Activated T-helper 17 cell treated with anti-CD3 and anti-CD28 coated beads, Interleukin-2, amount 50 U/mL, for 72 hours (primary cell): Measurements from ENCODE around the gene STH. TPM values are rescaled to one million over a fixed set of nuclear protein-coding genes. Genes with fewer than 3 reads are reported as not detected.

Experiments used
- ATAC-seq: fragments of 150-1000 bp; cut with Tn5 transposase; replicated peaks from 2 replicates; pipeline ENCODE4 v1.10.0; 2021; ENCODE audit warnings: mild to moderate bottlenecking, moderate library complexity
- H3K27ac Mint-ChIP-seq: one replicate; pipeline ENCODE4 v1.8.0; 2022; ENCODE audit warnings: mixed read lengths
- H3K27me3 Mint-ChIP-seq: one replicate; pipeline ENCODE4 v1.8.0; 2022; ENCODE audit warnings: mixed read lengths
- H3K36me3 Mint-ChIP-seq: one replicate; pipeline ENCODE4 v1.8.0; 2022; ENCODE audit warnings: low read depth, mild to moderate bottlenecking, mixed read lengths
- H3K4me1 Mint-ChIP-seq: one replicate; pipeline ENCODE4 v1.8.0; 2022; ENCODE audit warnings: mixed read lengths
- H3K4me3 Mint-ChIP-seq: one replicate; pipeline ENCODE4 v1.8.0; 2022; ENCODE audit warnings: mild to moderate bottlenecking, mixed read lengths
- H3K9me3 Mint-ChIP-seq: one replicate; pipeline ENCODE4 v1.8.0; 2022; ENCODE audit warnings: mixed read lengths
- total RNA-seq, 2 donors: library from RNA; stranded (reverse); gene quantifications; one replicate each; pipeline ENCODE4 v1.2.3, GENCODE V29; 2022

STH gene
- total RNA-seq, 2 donors from 2014 or later, result not detected

DNA sequence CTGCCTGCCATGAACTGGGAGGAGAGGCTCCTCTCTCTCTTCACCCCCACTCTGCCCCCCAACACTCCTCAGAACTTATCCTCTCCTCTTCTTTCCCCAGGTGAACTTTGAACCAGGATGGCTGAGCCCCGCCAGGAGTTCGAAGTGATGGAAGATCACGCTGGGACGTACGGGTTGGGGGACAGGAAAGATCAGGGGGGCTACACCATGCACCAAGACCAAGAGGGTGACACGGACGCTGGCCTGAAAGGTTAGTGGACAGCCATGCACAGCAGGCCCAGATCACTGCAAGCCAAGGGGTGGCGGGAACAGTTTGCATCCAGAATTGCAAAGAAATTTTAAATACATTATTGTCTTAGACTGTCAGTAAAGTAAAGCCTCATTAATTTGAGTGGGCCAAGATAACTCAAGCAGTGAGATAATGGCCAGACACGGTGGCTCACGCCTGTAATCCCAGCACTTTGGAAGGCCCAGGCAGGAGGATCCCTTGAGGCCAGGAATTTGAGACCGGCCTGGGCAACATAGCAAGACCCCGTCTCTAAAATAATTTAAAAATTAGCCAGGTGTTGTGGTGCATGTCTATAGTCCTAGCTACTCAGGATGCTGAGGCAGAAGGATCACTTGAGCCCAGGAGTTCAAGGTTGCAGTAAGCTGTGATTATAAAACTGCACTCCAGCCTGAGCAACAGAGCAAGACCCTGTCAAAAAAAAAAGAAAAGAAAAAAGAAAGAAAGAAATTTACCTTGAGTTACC is 36.7 kb upstream of the STH start:
- H3K27ac Mint-ChIP-seq, result no peak overlapping the region
- ATAC-seq, result no peak

DNA sequence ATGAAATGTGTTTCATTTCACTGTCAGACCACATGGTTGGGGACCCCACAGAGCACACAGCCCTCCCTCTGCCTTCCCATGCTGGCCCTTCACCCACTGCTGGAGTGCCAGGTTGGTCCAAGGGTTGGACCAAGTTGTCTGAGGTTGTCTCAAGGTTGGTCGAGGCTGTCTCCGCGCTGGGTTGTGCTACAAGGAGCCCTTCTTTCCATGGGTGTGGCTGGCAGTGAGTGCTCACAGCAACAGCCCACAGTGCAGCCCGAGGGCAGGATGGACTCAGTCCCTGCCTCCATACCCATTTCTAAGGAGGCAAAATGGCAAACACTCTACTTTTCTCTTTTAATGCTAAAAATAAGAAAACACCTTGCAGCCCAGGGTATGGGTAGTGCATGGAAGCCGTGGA is 35.8 kb upstream of the STH start:
- H3K36me3 Mint-ChIP-seq, result no peaks in the 10 kb centered on the region
- peaks cover 5% of the 10 kb centered on the region for H3K27me3 Mint-ChIP-seq
- ATAC-seq, result no peak
- no peak overlapping the region for H3K27ac Mint-ChIP-seq
- H3K9me3 Mint-ChIP-seq, result no peaks in the 10 kb centered on the region
- no peak overlapping the region for H3K4me3 Mint-ChIP-seq
- no peaks in the 10 kb centered on the region for H3K4me1 Mint-ChIP-seq

More for the DNA sequence above, 36.7 kb upstream of the STH start:
- Mint-ChIP-seq H3K4me3 (no peak overlapping the region), H3K9me3 (no peaks in the 10 kb centered on the region), H3K36me3 (no peaks in the 10 kb centered on the region), H3K27me3 (no peaks in the 10 kb centered on the region), H3K4me1 (no peaks in the 10 kb centered on the region)

DNA sequence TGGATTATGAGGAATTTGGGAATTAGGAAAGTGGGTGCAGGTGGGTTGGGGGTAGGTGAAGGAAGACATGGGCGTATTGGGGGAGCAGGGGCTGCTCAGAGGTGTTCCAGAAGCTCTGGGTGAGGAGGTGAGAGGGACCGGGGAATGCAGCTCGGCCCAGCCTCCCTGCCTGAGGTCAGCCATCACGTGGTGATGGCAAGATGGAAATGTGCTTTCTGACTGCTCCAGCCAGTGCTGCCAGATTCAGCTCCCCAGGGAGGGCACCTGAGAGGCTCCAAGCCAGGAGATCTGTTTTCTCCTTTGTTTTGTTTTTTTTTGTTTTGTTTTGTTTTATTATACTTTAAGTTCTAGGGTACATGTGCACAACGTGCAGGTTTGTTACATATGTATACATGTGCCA is 35.2 kb upstream of the STH start:
- Mint-ChIP-seq H3K4me3 (no peak overlapping the region), H3K9me3 (no peaks in the 10 kb centered on the region), H3K36me3 (no peaks in the 10 kb centered on the region), H3K27me3 (peaks cover 5% of the 10 kb centered on the region), H3K27ac (no peak overlapping the region), H3K4me1 (no peaks in the 10 kb centered on the region)
- no peak for ATAC-seq

DNA sequence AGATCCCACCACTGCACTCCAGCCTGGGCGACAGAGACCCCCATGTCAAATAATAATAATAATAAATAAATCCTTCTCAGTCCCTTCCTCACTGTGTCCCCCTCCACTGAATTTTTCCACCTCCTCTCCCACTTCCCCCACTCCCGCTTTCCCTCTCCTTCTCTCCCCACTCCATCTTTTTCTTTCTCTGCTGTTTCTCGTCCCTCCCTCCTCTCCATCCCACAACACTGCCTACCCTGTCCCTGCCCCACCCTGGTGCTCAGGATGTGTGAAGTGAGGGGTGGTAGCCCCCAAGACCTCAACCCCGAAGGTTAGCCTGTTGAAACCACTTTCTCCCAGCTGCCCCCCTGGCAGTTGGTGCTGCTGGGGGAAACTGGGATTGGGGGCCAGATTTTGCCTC is 34.4 kb upstream of the STH start:
- no peaks in the 10 kb centered on the region for H3K4me1 Mint-ChIP-seq
- H3K27ac Mint-ChIP-seq, result no peak overlapping the region
- no peak overlapping the region for H3K4me3 Mint-ChIP-seq
- peaks cover 7% of the 10 kb centered on the region for H3K27me3 Mint-ChIP-seq
- H3K36me3 Mint-ChIP-seq, result no peaks in the 10 kb centered on the region
- ATAC-seq, result no peak
- H3K9me3 Mint-ChIP-seq, result no peaks in the 10 kb centered on the region

DNA sequence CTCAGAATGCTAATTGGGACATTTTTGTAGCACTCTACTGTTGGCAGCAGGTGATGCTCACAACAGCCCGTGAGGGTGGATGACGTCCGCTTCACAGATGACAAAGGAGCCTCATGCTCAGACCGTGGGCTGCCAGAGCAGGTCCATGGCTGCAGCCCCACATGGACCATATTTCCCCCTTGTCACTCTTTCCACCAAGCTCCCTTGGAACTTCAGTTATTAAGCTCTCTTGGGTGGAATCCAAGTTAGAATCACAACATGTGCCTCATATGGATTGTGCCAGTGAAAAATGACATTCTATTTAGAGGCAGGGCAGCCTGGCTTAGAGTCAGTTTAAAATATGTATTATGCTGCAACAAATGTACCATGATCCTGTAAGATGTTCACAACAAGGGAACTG is 33.2 kb upstream of the STH start:
- Mint-ChIP-seq H3K36me3 (no peaks in the 10 kb centered on the region), H3K4me3 (no peak overlapping the region), H3K4me1 (no peaks in the 10 kb centered on the region), H3K27me3 (peaks cover 11% of the 10 kb centered on the region), H3K27ac (no peak overlapping the region), H3K9me3 (no peaks in the 10 kb centered on the region)
- no peak for ATAC-seq

DNA sequence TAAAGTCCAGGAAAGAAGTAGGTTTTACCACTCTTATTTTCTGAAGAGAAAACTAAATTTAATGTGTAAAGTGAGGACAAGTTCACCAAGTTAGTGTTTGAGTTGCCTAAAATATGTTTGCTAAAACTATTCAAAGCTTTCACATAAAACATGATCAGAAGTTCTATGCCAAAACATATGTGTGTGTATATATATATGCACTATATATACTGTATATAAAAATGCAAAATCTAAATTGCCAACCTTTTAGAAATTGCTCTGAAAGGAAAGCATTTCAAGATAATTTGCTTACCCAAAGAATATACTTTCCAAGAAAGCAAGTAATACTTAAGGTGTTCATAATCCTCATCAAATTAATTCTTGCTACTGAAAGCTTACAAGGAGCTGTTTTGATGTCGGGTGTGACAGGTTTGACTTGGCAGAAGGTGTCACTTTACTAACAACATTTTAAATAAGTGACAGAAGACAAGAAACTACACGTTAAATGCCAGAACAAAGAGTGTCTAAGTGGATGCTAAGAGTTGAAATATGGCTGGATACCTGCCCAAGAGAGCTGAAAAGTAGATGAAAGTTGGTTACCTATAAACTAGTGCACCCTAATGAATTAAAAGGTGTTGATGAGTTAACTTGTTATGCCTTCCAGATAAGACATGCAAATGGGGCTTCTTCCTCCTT is 32.3 kb upstream of the STH start:
- H3K36me3 Mint-ChIP-seq, result no peaks in the 10 kb centered on the region
- H3K27ac Mint-ChIP-seq, result no peak overlapping the region
- no peak for ATAC-seq
- no peak overlapping the region for H3K4me3 Mint-ChIP-seq
- peaks cover 11% of the 10 kb centered on the region for H3K27me3 Mint-ChIP-seq
- no peaks in the 10 kb centered on the region for H3K9me3 Mint-ChIP-seq
- H3K4me1 Mint-ChIP-seq, result no peaks in the 10 kb centered on the region

DNA sequence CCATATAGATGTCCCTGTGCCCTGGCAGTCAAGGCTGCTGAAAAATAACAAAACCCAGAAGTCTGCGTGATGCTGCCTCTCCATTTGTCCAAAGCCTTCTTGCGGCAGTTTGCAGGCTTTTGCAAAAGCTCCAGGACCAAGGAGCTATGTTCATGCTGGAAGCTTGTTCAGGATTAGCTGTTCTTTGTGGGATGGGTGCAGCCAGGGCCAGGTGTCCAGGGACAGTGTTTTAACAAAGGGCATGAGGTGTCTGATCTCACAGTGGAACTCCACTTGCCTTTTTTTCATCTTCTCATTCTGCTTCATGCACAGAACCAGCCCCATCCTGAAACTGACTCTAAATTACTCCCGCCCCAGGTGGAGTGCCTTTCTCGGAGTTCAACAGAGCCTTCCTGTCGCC is 31.7 kb upstream of the STH start:
- Mint-ChIP-seq H3K4me3 (no peak overlapping the region), H3K9me3 (peaks cover 2% of the 10 kb centered on the region), H3K36me3 (no peaks in the 10 kb centered on the region)

DNA sequence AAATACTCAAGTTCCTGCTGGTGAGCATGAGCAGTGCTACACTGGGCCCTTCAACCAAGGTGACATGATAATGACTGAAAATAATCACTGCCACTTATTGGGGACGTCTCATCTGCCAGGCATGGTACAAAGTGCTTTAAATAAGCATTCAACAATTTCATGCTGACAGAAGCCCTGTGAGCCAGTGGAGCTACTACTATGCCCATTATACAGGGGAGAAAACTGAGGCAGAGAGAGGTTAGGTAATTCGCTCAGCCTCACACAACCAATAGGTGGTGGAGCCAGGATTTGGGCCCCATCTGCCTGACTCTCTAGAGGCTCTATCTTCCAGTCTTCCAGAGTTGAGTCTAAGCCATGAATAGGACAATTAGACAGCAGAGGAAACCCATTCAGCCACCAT is 30.3 kb upstream of the STH start:
- Mint-ChIP-seq H3K4me1 (no peaks in the 10 kb centered on the region), H3K4me3 (no peak overlapping the region), H3K9me3 (peaks cover 5% of the 10 kb centered on the region), H3K27ac (no peak overlapping the region), H3K36me3 (no peaks in the 10 kb centered on the region), H3K27me3 (peaks cover 11% of the 10 kb centered on the region)
- ATAC-seq, result no peak

More for the DNA sequence above, 31.7 kb upstream of the STH start:
- Mint-ChIP-seq H3K4me1 (no peaks in the 10 kb centered on the region), H3K27ac (no peak overlapping the region), H3K27me3 (peaks cover 11% of the 10 kb centered on the region)
- no peak for ATAC-seq

DNA sequence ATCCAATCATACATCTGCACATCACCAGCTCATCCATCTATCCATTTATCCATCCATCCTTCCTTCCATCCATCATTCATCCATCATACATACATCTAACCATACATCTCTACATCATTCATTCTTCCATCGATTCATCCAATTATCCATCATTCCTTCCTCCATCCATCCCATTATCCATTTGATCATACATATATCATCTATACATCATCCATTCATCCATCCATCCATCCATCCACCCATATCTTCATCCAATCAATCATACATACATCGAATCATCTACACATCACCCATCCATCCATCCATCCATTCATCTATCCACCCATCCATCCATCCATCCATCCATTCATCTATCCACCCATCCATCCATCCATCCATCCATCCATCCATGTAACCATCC is 29.3 kb upstream of the STH start:
- no peak overlapping the region for H3K27ac Mint-ChIP-seq
- H3K9me3 Mint-ChIP-seq, result peaks cover 5% of the 10 kb centered on the region
- no peak overlapping the region for H3K4me3 Mint-ChIP-seq
- peaks cover 11% of the 10 kb centered on the region for H3K27me3 Mint-ChIP-seq
- no peak for ATAC-seq
- H3K36me3 Mint-ChIP-seq, result no peaks in the 10 kb centered on the region
- H3K4me1 Mint-ChIP-seq, result no peaks in the 10 kb centered on the region

DNA sequence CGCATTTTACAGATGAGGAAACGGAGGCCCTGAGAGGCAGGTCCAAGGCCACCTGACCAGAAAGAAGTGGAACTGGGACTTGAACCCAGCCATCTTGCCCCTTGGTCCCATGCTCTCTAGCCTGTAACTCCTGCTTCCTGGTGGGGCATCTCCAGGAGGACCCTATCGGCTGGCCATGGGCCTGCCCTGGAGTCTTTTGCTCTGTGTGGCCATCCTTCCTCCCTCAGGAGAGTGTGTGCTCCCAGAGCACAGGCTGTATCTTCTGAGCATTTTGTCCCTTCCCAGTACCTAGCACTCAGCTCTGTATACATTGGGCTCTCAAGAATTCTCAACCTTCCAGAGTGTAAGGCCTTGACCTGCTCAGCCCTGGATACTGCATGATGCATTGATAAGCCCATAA is 28.4 kb upstream of the STH start:
- Mint-ChIP-seq H3K27ac (no peak overlapping the region), H3K36me3 (no peaks in the 10 kb centered on the region), H3K9me3 (peaks cover 5% of the 10 kb centered on the region), H3K27me3 (peaks cover 11% of the 10 kb centered on the region), H3K4me3 (no peak overlapping the region), H3K4me1 (no peaks in the 10 kb centered on the region)
- ATAC-seq, result no peak

DNA sequence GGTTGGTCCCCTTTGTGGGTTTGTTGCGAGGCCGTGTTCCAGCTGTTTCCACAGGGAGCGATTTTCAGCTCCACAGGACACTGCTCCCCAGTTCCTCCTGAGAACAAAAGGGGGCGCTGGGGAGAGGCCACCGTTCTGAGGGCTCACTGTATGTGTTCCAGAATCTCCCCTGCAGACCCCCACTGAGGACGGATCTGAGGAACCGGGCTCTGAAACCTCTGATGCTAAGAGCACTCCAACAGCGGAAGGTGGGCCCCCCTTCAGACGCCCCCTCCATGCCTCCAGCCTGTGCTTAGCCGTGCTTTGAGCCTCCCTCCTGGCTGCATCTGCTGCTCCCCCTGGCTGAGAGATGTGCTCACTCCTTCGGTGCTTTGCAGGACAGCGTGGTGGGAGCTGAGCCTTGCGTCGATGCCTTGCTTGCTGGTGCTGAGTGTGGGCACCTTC is 27.3 kb upstream of the STH start:
- peaks cover 5% of the 10 kb centered on the region for H3K9me3 Mint-ChIP-seq
- no peaks in the 10 kb centered on the region for H3K4me1 Mint-ChIP-seq
- no peak overlapping the region for H3K4me3 Mint-ChIP-seq
- no peak for ATAC-seq
- no peak overlapping the region for H3K27ac Mint-ChIP-seq
- peaks cover 11% of the 10 kb centered on the region for H3K27me3 Mint-ChIP-seq
- H3K36me3 Mint-ChIP-seq, result no peaks in the 10 kb centered on the region

DNA sequence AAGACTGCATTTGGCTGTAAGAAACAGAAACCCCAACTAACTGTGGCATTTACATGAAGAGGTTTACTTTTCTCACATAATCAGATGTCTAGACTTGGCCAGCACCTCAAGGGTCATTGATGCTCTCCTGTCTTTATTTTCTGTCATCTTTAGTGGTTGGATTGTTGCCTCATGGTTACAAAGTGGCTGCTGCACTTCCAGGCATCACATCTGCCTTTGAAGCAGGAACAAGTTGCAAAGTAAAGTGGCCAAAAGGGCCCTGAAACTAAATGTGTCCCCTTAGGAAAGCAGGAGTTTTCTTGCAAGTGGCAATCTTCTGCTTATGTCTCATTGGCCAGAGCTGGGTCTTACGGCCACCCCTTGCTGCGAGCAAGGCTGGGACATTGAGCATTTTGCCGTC is 26.5 kb upstream of the STH start:
- peaks cover 5% of the 10 kb centered on the region for H3K9me3 Mint-ChIP-seq
- H3K27ac Mint-ChIP-seq, result no peak overlapping the region
- H3K36me3 Mint-ChIP-seq, result no peaks in the 10 kb centered on the region
- no peak overlapping the region for H3K4me3 Mint-ChIP-seq
- peaks cover 11% of the 10 kb centered on the region for H3K27me3 Mint-ChIP-seq
- no peak for ATAC-seq
- no peaks in the 10 kb centered on the region for H3K4me1 Mint-ChIP-seq

DNA sequence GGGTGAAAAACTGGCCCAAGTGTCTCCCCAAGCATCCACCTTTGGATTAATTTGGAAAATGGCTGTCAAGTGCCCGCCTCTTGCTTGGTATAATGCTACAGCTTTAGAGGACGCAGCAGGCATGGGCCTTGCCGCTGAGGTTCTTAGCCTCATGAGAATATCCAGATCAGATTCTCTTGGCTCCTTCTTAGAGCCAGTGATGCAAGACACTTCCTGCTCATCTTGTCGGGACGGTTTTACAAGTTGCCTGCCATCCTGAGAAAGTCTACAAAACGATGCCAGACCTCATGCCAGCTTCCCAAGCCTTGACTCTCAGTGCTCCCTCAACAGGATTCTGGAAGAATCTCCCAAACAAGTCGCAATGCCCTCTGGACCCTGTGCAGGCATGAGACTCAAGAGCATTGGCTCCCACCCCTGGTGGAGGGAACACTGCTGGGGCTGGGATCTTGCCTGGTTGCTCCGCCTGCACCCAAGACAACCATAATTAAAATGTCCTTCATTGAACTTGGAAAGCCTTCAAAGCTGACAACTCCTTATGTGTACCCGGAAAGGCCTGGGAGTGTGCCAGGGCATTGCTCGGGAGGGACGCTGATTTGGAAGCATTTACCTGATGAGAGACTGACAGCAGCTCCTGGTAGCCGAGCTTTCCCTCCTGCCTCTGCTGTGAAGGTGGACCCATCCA is 25.8 kb upstream of the STH start:
- ATAC-seq, result no peak
- peaks cover 5% of the 10 kb centered on the region for H3K9me3 Mint-ChIP-seq
- H3K27ac Mint-ChIP-seq, result no peak overlapping the region
- H3K27me3 Mint-ChIP-seq, result peaks cover 6% of the 10 kb centered on the region
- no peak overlapping the region for H3K4me3 Mint-ChIP-seq
- no peaks in the 10 kb centered on the region for H3K4me1 Mint-ChIP-seq
- H3K36me3 Mint-ChIP-seq, result no peaks in the 10 kb centered on the region

DNA sequence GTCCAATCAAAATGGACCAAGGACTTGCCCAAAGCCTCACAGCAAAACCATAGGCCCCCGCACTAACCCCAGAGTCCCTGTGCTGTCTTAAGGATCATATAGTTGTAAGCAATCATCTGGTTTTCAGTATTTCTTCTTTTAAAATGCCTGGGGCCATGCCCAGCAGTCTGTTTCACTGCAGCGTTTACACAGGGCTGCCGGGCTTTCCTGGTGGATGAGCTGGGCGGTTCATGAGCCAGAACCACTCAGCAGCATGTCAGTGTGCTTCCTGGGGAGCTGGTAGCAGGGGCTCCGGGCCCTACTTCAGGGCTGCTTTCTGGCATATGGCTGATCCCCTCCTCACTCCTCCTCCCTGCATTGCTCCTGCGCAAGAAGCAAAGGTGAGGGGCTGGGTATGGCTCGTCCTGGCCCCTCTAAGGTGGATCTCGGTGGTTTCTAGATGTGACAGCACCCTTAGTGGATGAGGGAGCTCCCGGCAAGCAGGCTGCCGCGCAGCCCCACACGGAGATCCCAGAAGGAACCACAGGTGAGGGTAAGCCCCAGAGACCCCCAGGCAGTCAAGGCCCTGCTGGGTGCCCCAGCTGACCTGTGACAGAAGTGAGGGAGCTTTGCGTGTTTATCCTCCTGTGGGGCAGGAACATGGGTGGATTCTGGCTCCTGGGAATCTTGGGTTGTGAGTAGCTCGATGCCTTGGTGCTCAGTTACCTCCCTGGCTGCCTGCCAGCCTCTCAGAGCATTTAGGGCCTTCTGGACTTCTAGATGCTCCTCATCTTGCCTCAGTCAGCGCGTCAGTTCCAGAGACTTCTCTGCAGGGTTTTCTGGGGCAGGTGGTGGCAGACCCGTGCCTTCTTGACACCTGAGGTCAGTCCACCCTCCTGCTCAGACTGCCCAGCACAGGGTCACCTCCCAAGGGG is 24.8 kb upstream of the STH start:
- no peak for ATAC-seq
- H3K4me1 Mint-ChIP-seq, result no peaks in the 10 kb centered on the region
- no peak overlapping the region for H3K27ac Mint-ChIP-seq
- H3K9me3 Mint-ChIP-seq, result peaks cover 5% of the 10 kb centered on the region
- H3K27me3 Mint-ChIP-seq, result peaks cover 6% of the 10 kb centered on the region
- no peak overlapping the region for H3K4me3 Mint-ChIP-seq
- H3K36me3 Mint-ChIP-seq, result no peaks in the 10 kb centered on the region
